H9 (cell line): Measurements from ENCODE around the gene PCDHGA8. TPM values are rescaled to one million over a fixed set of nuclear protein-coding genes. Genes with fewer than 3 reads are reported as not detected.
"Not testable (repeated sequence)": the region's sequence is repeated elsewhere in the genome, so short reads cannot be mapped to it uniquely, and the experiment has no call there.

ENCODE experiments used
- DNase-seq: peaks from one replicate; pipeline ENCODE4 v3.0.0-alpha.2; 2017
- H2AFZ ChIP-seq: one replicate; pipeline ENCODE4 v1.6.1; 2013; ENCODE audit warnings: mild to moderate bottlenecking, low read length, control low read depth, moderate library complexity
- H2AK5ac ChIP-seq: 2 replicates; pipeline ENCODE4 v1.6.1; 2013; ENCODE audit warnings: low read length, control low read depth, mixed read lengths; ENCODE audit not compliant: insufficient read length
- H2BK120ac ChIP-seq: one replicate; pipeline ENCODE4 v1.6.1; 2013; ENCODE audit warnings: low read depth, mild to moderate bottlenecking, low read length, control low read depth, inconsistent platforms; ENCODE audit not compliant: poor library complexity, severe bottlenecking
- H2BK12ac ChIP-seq: 2 replicates; pipeline ENCODE4 v1.6.1; 2013; ENCODE audit warnings: low read length, control low read depth, mixed read lengths, low read depth; ENCODE audit not compliant: insufficient read length
- H2BK15ac ChIP-seq: 2 replicates; pipeline ENCODE4 v1.6.1; 2013; ENCODE audit warnings: low read depth, low read length, control low read depth
- H2BK20ac ChIP-seq: one replicate; pipeline ENCODE4 v1.6.1; 2013; ENCODE audit warnings: low read depth, mild to moderate bottlenecking, low read length, control low read depth, inconsistent platforms; ENCODE audit not compliant: poor library complexity, severe bottlenecking
- H2BK5ac ChIP-seq: 2 replicates; pipeline ENCODE4 v1.6.1; 2013; ENCODE audit warnings: low read length, control low read depth, mixed read lengths; ENCODE audit not compliant: insufficient read length
- H3K14ac ChIP-seq: 2 replicates; pipeline ENCODE4 v1.6.1; 2013; ENCODE audit warnings: low read length, control low read depth; ENCODE audit not compliant: insufficient read depth
- H3K18ac ChIP-seq: 2 replicates; pipeline ENCODE4 v1.6.1; 2013; ENCODE audit warnings: low read depth, mild to moderate bottlenecking, mixed read lengths, low read length, control low read depth; ENCODE audit not compliant: insufficient read length
- H3K23ac ChIP-seq: 2 replicates; pipeline ENCODE4 v1.6.1; 2013; ENCODE audit warnings: low read length, control low read depth, mixed read lengths, low read depth; ENCODE audit not compliant: insufficient read length
- H3K23me2 ChIP-seq: 2 replicates; pipeline ENCODE4 v1.6.1; 2013; ENCODE audit warnings: low read depth, mild to moderate bottlenecking, mixed read lengths, low read length, control low read depth; ENCODE audit not compliant: insufficient read length, poor library complexity, severe bottlenecking
- H3K27ac ChIP-seq: 2 replicates; pipeline ENCODE4 v1.5.1; 2013; ENCODE audit warnings: low read length, control low read depth, mixed read lengths, low read depth; ENCODE audit not compliant: insufficient read length
- H3K27me3 ChIP-seq: 2 replicates; pipeline ENCODE4 v1.6.1; 2013; ENCODE audit warnings: low read length, control low read depth, inconsistent platforms; ENCODE audit not compliant: insufficient read depth
- H3K4ac ChIP-seq: 2 replicates; pipeline ENCODE4 v1.6.1; 2013; ENCODE audit warnings: low read depth, mild to moderate bottlenecking, control low read depth, inconsistent platforms, low read length, moderate library complexity
- H3K4me1 ChIP-seq: 2 replicates; pipeline ENCODE4 v1.6.1; 2013; ENCODE audit warnings: low read length, control low read depth, inconsistent platforms; ENCODE audit not compliant: insufficient read depth
- H3K4me2 ChIP-seq: 2 replicates; pipeline ENCODE4 v1.6.1; 2013; ENCODE audit warnings: low read length, control low read depth, mixed read lengths; ENCODE audit not compliant: insufficient read length, insufficient read depth
- H3K56ac ChIP-seq: 2 replicates; pipeline ENCODE4 v1.6.1; 2013; ENCODE audit warnings: low read depth, mild to moderate bottlenecking, mixed read lengths, low read length, control low read depth; ENCODE audit not compliant: insufficient read length
- H3K79me1 ChIP-seq: 2 replicates; pipeline ENCODE4 v1.6.1; 2013; ENCODE audit warnings: low read depth, mild to moderate bottlenecking, moderate library complexity, low read length, control low read depth, inconsistent platforms; ENCODE audit not compliant: insufficient read depth, poor library complexity, severe bottlenecking
- H3K79me2 ChIP-seq: 2 replicates; pipeline ENCODE4 v1.6.1; 2013; ENCODE audit warnings: low read length, control low read depth, inconsistent platforms; ENCODE audit not compliant: insufficient read depth
- H3K9ac ChIP-seq: 2 replicates; pipeline ENCODE4 v1.6.1; 2013; ENCODE audit warnings: low read length, control low read depth, mixed read lengths; ENCODE audit not compliant: insufficient read length; ENCODE audit errors: extremely low read depth
- H3K9me3 ChIP-seq: one replicate; pipeline ENCODE4 v1.6.1; 2013; ENCODE audit warnings: low read depth, low read length, inconsistent platforms; ENCODE audit not compliant: control insufficient read depth
- H3T11ph ChIP-seq: one replicate; pipeline ENCODE4 v1.6.1; 2013; ENCODE audit warnings: mild to moderate bottlenecking, low read length, control low read depth, inconsistent platforms
- H4K20me1 ChIP-seq: one replicate; pipeline ENCODE4 v1.6.1; 2013; ENCODE audit not compliant: control insufficient read depth, insufficient read length, insufficient read depth
- H4K5ac ChIP-seq: 2 replicates; pipeline ENCODE4 v1.6.1; 2013; ENCODE audit warnings: low read depth, mild to moderate bottlenecking, mixed read lengths, low read length, control low read depth; ENCODE audit not compliant: insufficient read length
- H4K8ac ChIP-seq: replicated peaks from 2 replicates; pipeline ENCODE4 v1.6.1; 2013; ENCODE audit warnings: low read length, control low read depth, mixed read lengths, low read depth; ENCODE audit not compliant: insufficient read length
- H4K91ac ChIP-seq: 2 replicates; pipeline ENCODE4 v1.6.1; 2013; ENCODE audit warnings: low read depth, mild to moderate bottlenecking, moderate library complexity, mixed read lengths, low read length, control low read depth; ENCODE audit not compliant: insufficient read length
- H3K27ac Mint-ChIP-seq, 3 experiments: 2 replicates in 2 of 3; 3 replicates in 1 of 3; pipeline ENCODE4 v1.8.0; 2020 to 2021; ENCODE audit warnings: mixed read lengths in 3 of 3, mild to moderate bottlenecking in 1 of 3, moderate library complexity in 1 of 3
- H3K27me3 Mint-ChIP-seq: 2 replicates; pipeline ENCODE4 v1.8.0; 2021; ENCODE audit warnings: low read depth, mild to moderate bottlenecking, moderate library complexity, mixed read lengths
- H3K36me3 Mint-ChIP-seq, 3 experiments: 2 replicates in 2 of 3; 3 replicates in 1 of 3; pipeline ENCODE4 v1.8.0; 2020 to 2021; ENCODE audit warnings: low read depth in 3 of 3, mixed read lengths in 3 of 3; ENCODE audit not compliant: insufficient read depth in 1 of 3
- H3K4me1 Mint-ChIP-seq, 2 experiments: 2 replicates each; pipeline ENCODE4 v1.8.0; 2020; ENCODE audit warnings: mixed read lengths in 2 of 2
- H3K4me3 Mint-ChIP-seq, 2 experiments: 2 replicates in 1 of 2; 3 replicates in 1 of 2; pipeline ENCODE4 v1.8.0; 2020 to 2021; ENCODE audit warnings: mild to moderate bottlenecking in 2 of 2, mixed read lengths in 2 of 2, moderate library complexity in 1 of 2
- H3K9me3 Mint-ChIP-seq, 2 experiments: 2 replicates in 1 of 2; 3 replicates in 1 of 2; pipeline ENCODE4 v1.8.0; 2020; ENCODE audit warnings: mild to moderate bottlenecking in 2 of 2, mixed read lengths in 2 of 2, moderate library complexity in 1 of 2
- WGBS: extraction: QIAGEN DNeasy Blood & Tissue Kit; methylation state at CpG from one replicate; pipeline ENCODE4 v1.1.7; 2013; ENCODE audit warnings: missing lambda C conversion rate, low lambda C conversion rate, mixed read lengths; ENCODE audit not compliant: insufficient read length; ENCODE audit errors: extremely low coverage; 5-methylcytosine and 5-hydroxymethylcytosine counted together
- total RNA-seq: library from RNA; stranded (reverse); gene quantifications from 2 replicates; pipeline ENCODE4 v1.2.1, GENCODE V29; 2021
- TF ChIP-seq, protein P1 (sequence below): fragments of 200-600 bp; sonication (generic); conservative IDR thresholded peaks from 3 replicates; pipeline ENCODE4 v1.8.0; 2021; ENCODE audit warnings: antibody characterized with exemption, mild to moderate bottlenecking

PCDHGA8 gene
- total RNA-seq, 1 experiment from 2014 or later, result 0.90 TPM

DNA sequence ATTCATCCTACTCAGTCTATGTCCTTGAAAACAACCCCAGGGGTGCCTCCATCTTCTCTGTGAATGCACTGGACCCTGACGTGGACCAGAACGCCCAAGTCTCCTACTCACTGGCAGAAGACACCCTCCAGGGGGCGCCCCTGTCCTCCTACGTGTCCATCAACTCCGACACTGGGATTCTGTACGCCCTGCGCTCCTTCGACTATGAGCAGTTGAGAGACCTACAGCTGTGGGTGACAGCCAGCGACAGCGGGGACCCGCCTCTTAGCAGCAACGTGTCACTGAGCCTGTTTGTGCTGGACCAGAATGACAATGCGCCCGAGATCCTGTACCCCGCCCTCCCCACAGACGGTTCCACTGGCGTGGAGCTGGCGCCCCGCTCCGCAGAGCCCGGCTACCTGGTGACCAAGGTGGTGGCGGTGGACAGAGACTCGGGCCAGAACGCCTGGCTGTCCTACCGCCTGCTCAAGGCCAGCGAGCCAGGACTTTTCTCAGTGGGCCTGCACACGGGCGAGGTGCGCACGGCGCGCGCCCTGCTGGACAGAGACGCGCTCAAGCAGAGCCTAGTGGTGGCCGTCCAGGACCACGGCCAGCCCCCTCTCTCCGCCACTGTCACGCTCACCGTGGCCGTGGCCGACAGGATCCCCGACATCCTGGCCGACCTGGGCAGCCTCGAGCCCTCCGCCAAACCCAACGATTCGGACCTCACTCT, 16.8 kb upstream of the PCDHGA8 start:
- WGBS, result no CpG with 5 or more reads among the region's 48 CpGs
- not testable (repeated sequence) for H3K79me1 ChIP-seq, H3K23ac ChIP-seq, H3K18ac ChIP-seq, H3K79me2 ChIP-seq, H4K91ac ChIP-seq, H4K20me1 ChIP-seq, H2BK12ac ChIP-seq, H3K9ac ChIP-seq, H3K4me1 Mint-ChIP-seq, H3K14ac ChIP-seq, H2AK5ac ChIP-seq, H2BK20ac ChIP-seq, H3K4ac ChIP-seq, H3K27me3 ChIP-seq, H2BK15ac ChIP-seq, H4K5ac ChIP-seq, H4K8ac ChIP-seq, H3K56ac ChIP-seq, H3K27ac Mint-ChIP-seq, H3K4me2 ChIP-seq, H2AFZ ChIP-seq, H3T11ph ChIP-seq, H3K27me3 Mint-ChIP-seq, H3K4me3 Mint-ChIP-seq, H2BK5ac ChIP-seq, H2BK120ac ChIP-seq, H3K23me2 ChIP-seq, H3K27ac ChIP-seq, H3K4me1 ChIP-seq
- H3K9me3 ChIP-seq, result peaks cover 30% of the 10 kb centered on the region
- TF ChIP-seq, protein P1, sequence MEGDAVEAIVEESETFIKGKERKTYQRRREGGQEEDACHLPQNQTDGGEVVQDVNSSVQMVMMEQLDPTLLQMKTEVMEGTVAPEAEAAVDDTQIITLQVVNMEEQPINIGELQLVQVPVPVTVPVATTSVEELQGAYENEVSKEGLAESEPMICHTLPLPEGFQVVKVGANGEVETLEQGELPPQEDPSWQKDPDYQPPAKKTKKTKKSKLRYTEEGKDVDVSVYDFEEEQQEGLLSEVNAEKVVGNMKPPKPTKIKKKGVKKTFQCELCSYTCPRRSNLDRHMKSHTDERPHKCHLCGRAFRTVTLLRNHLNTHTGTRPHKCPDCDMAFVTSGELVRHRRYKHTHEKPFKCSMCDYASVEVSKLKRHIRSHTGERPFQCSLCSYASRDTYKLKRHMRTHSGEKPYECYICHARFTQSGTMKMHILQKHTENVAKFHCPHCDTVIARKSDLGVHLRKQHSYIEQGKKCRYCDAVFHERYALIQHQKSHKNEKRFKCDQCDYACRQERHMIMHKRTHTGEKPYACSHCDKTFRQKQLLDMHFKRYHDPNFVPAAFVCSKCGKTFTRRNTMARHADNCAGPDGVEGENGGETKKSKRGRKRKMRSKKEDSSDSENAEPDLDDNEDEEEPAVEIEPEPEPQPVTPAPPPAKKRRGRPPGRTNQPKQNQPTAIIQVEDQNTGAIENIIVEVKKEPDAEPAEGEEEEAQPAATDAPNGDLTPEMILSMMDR, result peak; percentile 30; the same call in 1 of the 3 replicates
- Mint-ChIP-seq H3K9me3 (peaks cover 59 to 70% of the 10 kb centered on the region in 2 experiments), H3K36me3 (peaks cover 30 to 45% (median 43%) of the 10 kb centered on the region in 3 experiments)
- peak; percentile 24 for DNase-seq
